ELR (cell line): ENCODE results near the gene CTDP1.

Source experiments
- DNase-seq: peaks from one replicate; pipeline ENCODE4 v3.0.0-alpha.2; 2015; ENCODE audit warnings: low read depth

CTDP1 gene

GRCh38 chr18:79679552-79680099 lies at the start of gene CTDP1:
CTDP1 (plus strand) TSS chr18:79679803; CDS start chr18:79679948, 145 bp downstream.
- peak; percentile 93 for DNase-seq

GRCh38 chr18:79630281-79631095 lies 49.1 kb upstream of the CTDP1 start:
- peak; percentile 20 for DNase-seq

GRCh38 chr18:79631096-79631507 lies 48.5 kb upstream of the CTDP1 start:
- DNase-seq = no peak

GRCh38 chr18:79631761-79632446 lies 47.7 kb upstream of the CTDP1 start:
- DNase-seq = no peak

- DNase-seq = no peak
These were observed 46.8 kb upstream of the CTDP1 start for GRCh38 chr18:79632765-79633164.

GRCh38 chr18:79634186-79634585 lies 45.4 kb upstream of the CTDP1 start:
- DNase-seq = no peak

GRCh38 chr18:79634593-79635426 lies 44.8 kb upstream of the CTDP1 start:
- DNase-seq = no peak

GRCh38 chr18:79635427-79635726 lies 44.2 kb upstream of the CTDP1 start:
- no peak for DNase-seq

- no peak for DNase-seq
These were observed 42.3 kb upstream of the CTDP1 start for GRCh38 chr18:79637181-79637920.

- DNase-seq = no peak
These were observed 41.4 kb upstream of the CTDP1 start for GRCh38 chr18:79637921-79638909.

- DNase-seq = no peak
These were observed 40.4 kb upstream of the CTDP1 start for GRCh38 chr18:79639072-79639829.

- no peak for DNase-seq
These were observed 39.4 kb upstream of the CTDP1 start for GRCh38 chr18:79640064-79640672.

- no peak for DNase-seq
These were observed 38.7 kb upstream of the CTDP1 start for GRCh38 chr18:79640875-79641274.

GRCh38 chr18:79641722-79642497 lies 37.7 kb upstream of the CTDP1 start:
- no peak for DNase-seq

- no peak for DNase-seq
These were observed 37.0 kb upstream of the CTDP1 start for GRCh38 chr18:79642626-79643025.

GRCh38 chr18:79643054-79643984 lies 36.3 kb upstream of the CTDP1 start:
- no peak for DNase-seq

GRCh38 chr18:79644006-79644665 lies 35.5 kb upstream of the CTDP1 start:
- DNase-seq = peak; percentile 59
